Fibroblast of peridontal ligament (primary cell): ENCODE results near the gene ZCCHC8.
"Not testable (repeated sequence)": the region's sequence is repeated elsewhere in the genome, so short reads cannot be mapped to it uniquely, and the experiment has no call there.

Source experiments
- DNase-seq: peaks from one replicate; pipeline ENCODE4 v3.0.0-alpha.2; 2010; ENCODE audit errors: extremely low read depth

The ZCCHC8 gene

GRCh38 chr12:122500685-122501488 is at the start of gene ZCCHC8:
Gene ZCCHC8 (minus strand): TSS chr12:122500932. CDS start chr12:122500840, 92 bp downstream.
- peak; percentile 96 for DNase-seq

GRCh38 chr12:122547330-122547729 is 46.6 kb upstream of the ZCCHC8 start:
- DNase-seq = no peak

GRCh38 chr12:122545855-122546254 is 45.1 kb upstream of the ZCCHC8 start:
- DNase-seq = no peak

GRCh38 chr12:122544537-122544936 is 43.8 kb upstream of the ZCCHC8 start:
- no peak for DNase-seq

- DNase-seq = no peak
These were observed 37.8 kb upstream of the ZCCHC8 start for GRCh38 chr12:122538496-122538895.

- DNase-seq = no peak
These were observed 36.3 kb upstream of the ZCCHC8 start for GRCh38 chr12:122537021-122537420.

GRCh38 chr12:122533856-122534255 is 33.1 kb upstream of the ZCCHC8 start:
- DNase-seq = peak; percentile 27

- DNase-seq = no peak
These were observed 28.3 kb upstream of the ZCCHC8 start for GRCh38 chr12:122528992-122529391.

GRCh38 chr12:122528582-122528981 is 27.9 kb upstream of the ZCCHC8 start:
- no peak for DNase-seq

GRCh38 chr12:122527478-122527944 is 26.8 kb upstream of the ZCCHC8 start:
- peak; percentile 17 for DNase-seq

GRCh38 chr12:122526683-122527477 is 26.1 kb upstream of the ZCCHC8 start, which contains the start of the genes KNTC1 and RSRC2:
Gene KNTC1 (plus strand): TSS chr12:122527249. CDS start chr12:122530064, 2,815 bp downstream.
Gene RSRC2 (minus strand): TSS chr12:122526936. CDS start chr12:122526853, 83 bp downstream.
- peak; percentile 100 for DNase-seq

- peak; percentile 29 for DNase-seq
These were observed 23.4 kb upstream of the ZCCHC8 start for GRCh38 chr12:122523846-122524718.

GRCh38 chr12:122523280-122523679 is 22.5 kb upstream of the ZCCHC8 start:
- peak; percentile 67 for DNase-seq

GRCh38 chr12:122520676-122521075 is 19.9 kb upstream of the ZCCHC8 start:
- no peak for DNase-seq

- DNase-seq = no peak
These were observed 18.7 kb upstream of the ZCCHC8 start for GRCh38 chr12:122519418-122519817.

GRCh38 chr12:122518908-122519307 is 18.2 kb upstream of the ZCCHC8 start:
- DNase-seq = peak; percentile 49

GRCh38 chr12:122517877-122518276 is 17.1 kb upstream of the ZCCHC8 start:
- peak; percentile 99 for DNase-seq

- no peak for DNase-seq
These were observed 16.0 kb upstream of the ZCCHC8 start for GRCh38 chr12:122516544-122517361.

- DNase-seq = no peak
These were observed 14.5 kb upstream of the ZCCHC8 start for GRCh38 chr12:122515275-122515674.

GRCh38 chr12:122513660-122514059 is 12.9 kb upstream of the ZCCHC8 start:
- no peak for DNase-seq

GRCh38 chr12:122513028-122513427 is 12.3 kb upstream of the ZCCHC8 start:
- DNase-seq = not testable (repeated sequence)
